Activated CD4-positive, CD25-positive, alpha-beta regulatory T cell treated with anti-CD3 and anti-CD28 coated beads, Interleukin-2, amount 50 U/mL, for 16 hours (primary cell): ENCODE measurements around the gene KLF3.

Experiments
- DNase-seq: peaks from one replicate; pipeline ENCODE4 v3.0.0-alpha.2; 2020; ENCODE audit warnings: low read depth, low spot score

The KLF3 gene

GRCh38 chr4:38654273-38654672, 9.7 kb upstream of the KLF3 start:
- no peak for DNase-seq

- no peak for DNase-seq
Observed at GRCh38 chr4:38656111-38656510, 7.9 kb upstream of the KLF3 start.

- DNase-seq: no peak
Observed at GRCh38 chr4:38659346-38659745, 4.7 kb upstream of the KLF3 start.

- no peak for DNase-seq
Observed at GRCh38 chr4:38660838-38661237, 3.2 kb upstream of the KLF3 start.

GRCh38 chr4:38661371-38661770, 2.6 kb upstream of the KLF3 start:
- DNase-seq: no peak

DNA sequence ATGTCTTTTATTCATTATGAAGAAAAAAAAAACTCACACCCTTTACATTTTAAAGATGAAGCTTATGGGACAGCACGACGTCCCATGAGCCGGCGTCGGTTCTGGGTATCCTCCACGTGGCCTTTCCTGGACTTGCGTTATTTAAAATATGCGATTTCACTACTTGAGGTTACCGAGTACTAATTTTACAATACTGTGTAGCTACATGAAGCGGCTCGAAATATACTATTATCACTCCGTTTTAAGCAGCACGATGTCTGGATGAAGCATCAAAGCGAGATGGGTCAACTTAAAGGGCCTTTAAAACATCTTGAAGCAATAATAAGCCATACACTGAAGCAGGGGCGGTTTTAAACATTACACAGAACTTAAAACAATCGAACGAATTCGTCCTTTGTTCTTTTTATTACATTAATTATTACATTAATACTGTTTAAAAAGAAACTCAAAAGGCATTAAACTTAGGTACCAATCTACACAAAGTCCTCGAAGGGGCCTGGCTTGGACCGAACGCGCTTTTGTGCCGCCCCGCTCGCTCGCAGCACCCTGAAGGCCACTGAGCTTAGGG, 1.4 kb upstream of the KLF3 start:
- DNase-seq: no peak

DNA sequence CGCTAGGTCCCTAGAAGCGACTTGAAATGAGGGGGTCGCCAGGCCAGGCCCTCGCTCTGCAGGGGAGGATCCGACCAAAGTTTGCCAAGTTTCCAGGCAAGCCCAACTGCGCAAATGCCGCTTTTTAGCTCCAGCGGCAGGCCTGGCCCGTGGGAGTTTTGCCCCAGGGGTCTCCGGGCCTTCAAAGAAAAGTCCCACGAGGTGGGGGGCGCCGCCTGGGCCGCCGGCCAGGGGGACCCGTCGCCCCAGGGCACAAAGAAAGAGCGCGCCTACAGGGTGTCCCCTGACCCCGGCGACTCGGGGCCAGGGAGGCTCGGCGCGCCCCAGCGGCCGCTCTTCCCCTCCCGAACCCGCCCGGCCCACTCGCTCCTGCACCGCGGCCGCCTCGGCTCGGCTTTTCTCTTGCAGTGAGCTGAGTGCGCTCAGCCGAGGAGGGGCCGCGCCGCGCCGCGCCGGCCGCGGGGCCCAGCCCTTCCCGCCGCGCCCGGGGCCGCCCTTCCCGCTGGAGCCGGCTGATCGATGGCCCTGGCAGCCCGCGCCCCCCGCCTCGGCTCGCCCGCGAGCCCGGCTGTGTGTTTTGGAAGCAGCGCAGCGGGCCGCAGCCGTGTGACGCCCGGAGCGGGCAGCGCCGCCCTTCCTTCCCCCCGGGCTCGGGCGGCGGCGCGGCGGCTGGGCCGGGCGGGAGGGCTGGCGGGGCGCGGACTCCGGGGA, 754 bp upstream of the KLF3 start:
- DNase-seq: no peak

GRCh38 chr4:38664706-38665401, 855 bp downstream of the KLF3 start:
- DNase-seq: no peak

GRCh38 chr4:38665551-38666411, 1.8 kb downstream of the KLF3 start:
- no peak for DNase-seq

DNA sequence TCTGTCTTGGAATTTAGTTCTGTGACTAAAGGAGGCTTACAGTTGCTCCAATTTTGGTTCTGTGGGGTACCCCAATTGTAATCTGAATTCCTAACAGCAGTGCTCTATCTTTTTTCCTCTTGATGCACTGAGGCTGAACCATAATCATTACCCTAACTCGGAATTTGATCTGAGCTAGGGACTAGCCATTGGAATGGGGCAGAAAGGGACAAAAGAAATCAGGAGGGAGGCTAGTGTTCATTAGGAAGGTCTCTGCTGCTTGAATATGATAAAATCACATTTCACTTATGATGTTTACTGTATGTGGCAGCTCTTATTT, 2.7 kb downstream of the KLF3 start:
- no peak for DNase-seq

- DNase-seq: no peak
Observed at GRCh38 chr4:38667085-38667893, 3.3 kb downstream of the KLF3 start.

DNA sequence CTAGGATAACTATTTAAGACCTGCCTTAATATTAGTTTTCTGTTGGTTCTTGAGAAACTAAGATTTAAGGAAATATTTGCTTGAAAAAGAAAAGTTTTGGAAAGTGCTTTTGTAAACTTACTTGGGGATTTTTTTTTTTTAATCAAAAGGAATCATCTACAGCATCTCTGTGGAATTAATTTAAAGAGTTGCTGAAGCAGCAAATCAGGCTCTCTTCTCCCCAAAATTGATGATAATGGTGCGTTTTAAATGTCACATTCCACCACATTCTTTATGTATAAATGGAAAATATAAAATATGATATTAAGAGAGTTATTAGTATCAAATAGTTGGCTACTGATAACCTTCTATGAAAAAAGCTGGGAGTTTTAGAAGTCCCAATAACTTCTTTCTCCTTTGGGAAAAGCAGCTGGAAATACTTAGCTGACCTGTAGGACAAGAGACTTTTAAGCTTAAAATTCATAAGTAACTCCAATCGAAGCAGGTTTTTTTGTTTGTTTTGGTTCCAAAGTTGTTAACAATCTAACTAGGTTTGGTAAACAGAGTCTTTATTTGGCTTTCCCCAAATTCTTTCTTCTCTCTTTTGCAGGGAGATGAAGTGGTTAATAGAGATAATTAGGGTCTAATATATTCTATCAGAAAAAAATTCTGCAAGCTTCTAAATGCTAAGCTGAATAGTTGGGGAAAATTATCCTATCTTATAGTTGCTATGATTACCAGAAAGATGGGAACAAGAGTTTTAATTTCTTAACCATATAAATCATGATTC, 4.4 kb downstream of the KLF3 start:
- no peak for DNase-seq

DNA sequence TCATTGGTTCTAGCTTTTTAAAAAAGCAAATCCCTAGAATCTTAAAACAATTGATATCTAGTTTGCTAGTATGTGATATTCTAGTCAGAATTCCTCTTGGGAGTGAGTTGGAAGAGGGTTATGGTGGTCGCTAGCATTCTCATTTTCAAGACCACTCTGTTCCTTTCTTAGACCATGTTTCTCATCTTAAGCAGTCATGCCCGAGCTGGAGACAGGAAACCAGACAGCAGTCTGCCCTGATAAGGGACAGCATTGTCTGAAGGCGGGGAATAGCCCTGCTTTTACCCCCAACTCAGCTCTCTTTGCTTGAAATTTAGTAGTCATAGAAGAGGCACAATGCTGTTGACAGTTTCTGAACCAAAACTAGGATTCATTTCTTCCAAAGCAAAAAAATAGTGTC, 5.2 kb downstream of the KLF3 start:
- DNase-seq: no peak

DNA sequence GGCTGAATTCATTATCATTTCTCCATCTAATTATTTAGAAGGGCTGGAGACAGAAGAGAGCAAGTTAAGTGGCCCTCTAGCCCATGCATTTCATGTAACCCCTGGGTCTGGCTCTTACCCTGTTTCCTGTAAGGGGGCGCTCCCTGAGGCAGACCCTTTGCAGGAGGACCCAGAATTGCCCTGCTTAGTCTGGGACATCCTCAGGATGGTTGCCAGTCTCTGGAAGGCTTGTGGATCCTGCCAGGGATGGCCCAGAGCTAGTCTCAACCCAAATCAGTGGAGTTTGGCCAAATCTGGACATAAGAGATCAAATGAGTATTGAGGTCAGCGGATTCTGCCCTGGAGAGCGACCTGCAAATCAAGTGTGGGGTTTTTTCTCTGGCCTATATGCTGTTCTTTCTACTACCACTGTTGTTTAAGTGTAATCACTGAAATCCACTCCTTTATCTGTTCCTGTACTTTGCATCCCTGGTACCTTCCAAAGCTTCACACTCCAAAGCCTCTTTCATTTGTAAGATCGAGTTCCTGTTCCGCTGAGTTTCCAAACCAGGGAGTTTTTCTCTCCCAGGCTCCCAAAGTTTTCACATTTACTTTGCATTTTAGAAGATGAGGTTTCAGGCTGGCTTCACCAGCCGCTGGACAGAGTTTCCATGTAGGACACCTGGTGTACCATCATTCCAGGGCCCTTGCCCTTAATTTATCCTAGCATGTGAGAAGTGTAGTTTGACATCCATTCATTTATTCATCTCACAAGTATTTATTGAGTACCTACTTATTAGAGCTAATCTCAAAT, 6.3 kb downstream of the KLF3 start:
- DNase-seq: no peak

GRCh38 chr4:38670939-38671591, 7.1 kb downstream of the KLF3 start:
- no peak for DNase-seq

GRCh38 chr4:38671592-38671940, 7.6 kb downstream of the KLF3 start:
- no peak for DNase-seq

- no peak for DNase-seq
Observed at GRCh38 chr4:38672074-38672396, 8.0 kb downstream of the KLF3 start.

GRCh38 chr4:38672397-38673129, 8.6 kb downstream of the KLF3 start:
- no peak for DNase-seq
